HepG2 (cell line): ENCODE measurements around the gene CMTM8. TPM values are rescaled to one million over a fixed set of nuclear protein-coding genes. Genes with fewer than 3 reads are reported as not detected.

Experiments used
- ATAC-seq: fragments of 200-7000 bp; cut with Tn5 transposase; 3 replicates; pipeline ENCODE4 v1.9.1; 2020; ENCODE audit warnings: mild to moderate bottlenecking, moderate library complexity
- BruUV-seq: library from RNA; stranded (reverse); fragments of 400-500 nt; replicated peaks from 2 replicates; lab custom pipeline; 2021; lab: Mats Ljungman, UMichigan
- CTCF ChIA-PET: fragments of 300-600 bp; formaldehyde crosslinking; extraction: SDS; loops from one replicate; lab custom pipeline; 2021; ENCODE audit warnings: low total read pairs, inconsistent platforms, low intra/inter-chr PET ratio; lab: Yijun Ruan, JAX
- POLR2A ChIA-PET: fragments of 350-600 bp; sonication (Branson Sonifier 250); formaldehyde crosslinking; loops from one replicate; lab custom pipeline; 2020; ENCODE audit warnings: antibody characterized with exemption, inconsistent platforms; lab: Yijun Ruan, JAX
- DNase-seq: peaks from one replicate; pipeline ENCODE4 v3.0.0-alpha.2; 2015; ENCODE audit warnings: low spot score
- FAIRE-seq: peaks from 3 replicates; lab custom pipeline; 2011; peaks lifted over from hg19 to GRCh38; lab: Jason Lieb, UNC
- H2AFZ ChIP-seq: one replicate; pipeline ENCODE4 v1.6.1; 2011; ENCODE audit warnings: low read length, inconsistent platforms
- H3K27ac ChIP-seq: fragments of 300-600 bp; 3 replicates; pipeline ENCODE4 v1.8.0; 2011; ENCODE audit warnings: mixed run types, mild to moderate bottlenecking, mixed read lengths, low read length, inconsistent platforms; ENCODE audit not compliant: insufficient read depth; ENCODE audit errors: extremely low read length
- H3K27me3 ChIP-seq, 2 experiments: fragments of 200-600 bp in 1 of 2; 2 replicates in 1 of 2; 3 replicates in 1 of 2; pipeline versions ENCODE4 v1.6.0 to v1.8.0; 2011; ENCODE audit warnings: low read length in 2 of 2, mild to moderate bottlenecking in 2 of 2, moderate library complexity in 2 of 2, inconsistent platforms in 1 of 2; ENCODE audit not compliant: insufficient read depth in 2 of 2, control insufficient read depth in 1 of 2
- H3K36me3 ChIP-seq, 2 experiments: fragments of 200-600 bp in 1 of 2; replicated peaks in 1 of 2; 2 replicates in 1 of 2; 3 replicates in 1 of 2; pipeline versions ENCODE4 v1.5.1 to v1.8.0; 2011; ENCODE audit warnings: low read length in 2 of 2, inconsistent platforms in 1 of 2; ENCODE audit not compliant: insufficient read depth in 2 of 2, control insufficient read depth in 1 of 2
- H3K4me1 ChIP-seq: 2 replicates; pipeline ENCODE4 v1.5.1; 2012; ENCODE audit warnings: low read length, inconsistent platforms; ENCODE audit not compliant: insufficient read depth
- H3K4me2 ChIP-seq: 2 replicates; pipeline ENCODE4 v1.6.0; 2011; ENCODE audit warnings: low read depth, low read length, inconsistent platforms
- H3K4me3 ChIP-seq, 3 experiments: fragments of 200-600 bp in 1 of 3; sonication (generic), shearing (Covaris generic) in 1 of 3; replicated peaks in 1 of 3; 2 replicates each; pipeline ENCODE4 v1.5.1; 2011 to 2016; ENCODE audit warnings: low read length in 3 of 3, inconsistent platforms in 2 of 3, low read depth in 2 of 3, mild to moderate bottlenecking in 2 of 3, control low read depth in 1 of 3, mixed read lengths in 1 of 3; ENCODE audit not compliant: insufficient read depth in 1 of 3
- H3K79me2 ChIP-seq: one replicate; pipeline ENCODE4 v1.6.1; 2011; ENCODE audit warnings: low read length, inconsistent platforms; ENCODE audit not compliant: insufficient read depth
- H3K9ac ChIP-seq: 2 replicates; pipeline ENCODE4 v1.6.0; 2011; ENCODE audit warnings: mild to moderate bottlenecking, low read depth, low read length, inconsistent platforms; ENCODE audit not compliant: insufficient read depth
- H3K9me3 ChIP-seq: 2 replicates; pipeline ENCODE4 v1.5.1; 2012; ENCODE audit warnings: mild to moderate bottlenecking, low read length
- H4K20me1 ChIP-seq: 2 replicates; pipeline ENCODE4 v1.6.0; 2011; ENCODE audit warnings: inconsistent platforms, mild to moderate bottlenecking, low read length, moderate library complexity; ENCODE audit not compliant: insufficient read depth
- CBX1 ChIP-seq: IDR thresholded peaks from one replicate; pipeline ENCODE4 v1.6.1; 2016; ENCODE audit warnings: antibody characterized with exemption, low read depth
- IRF9 ChIP-seq: sonication (generic); formaldehyde crosslinking; IDR thresholded peaks from 2 replicates; pipeline ENCODE4 v1.8.0; 2022; ENCODE audit warnings: missing genetic modification reagents, mild to moderate bottlenecking, borderline replicate concordance
- NPAS2 ChIP-seq: sonication (generic); formaldehyde crosslinking; IDR thresholded peaks from 2 replicates; pipeline ENCODE4 v1.8.0; 2022; ENCODE audit warnings: mild to moderate bottlenecking, missing genetic modification reagents, borderline replicate concordance
- NR1H2 ChIP-seq: sonication (generic); formaldehyde crosslinking; IDR thresholded peaks from 2 replicates; pipeline ENCODE4 v1.8.1; 2022; ENCODE audit warnings: low read depth, missing genetic modification reagents, borderline replicate concordance
- NR2C2 ChIP-seq: sonication (generic); formaldehyde crosslinking; IDR thresholded peaks from 2 replicates; pipeline ENCODE4 v1.4.0; 2020; ENCODE audit warnings: missing genetic modification reagents, mild to moderate bottlenecking, moderate library complexity, borderline replicate concordance
- NRL ChIP-seq: sonication (generic); formaldehyde crosslinking; IDR thresholded peaks from 2 replicates; pipeline ENCODE4 v1.5.0; 2020; ENCODE audit warnings: missing genetic modification reagents, mild to moderate bottlenecking, moderate library complexity, borderline replicate concordance
- ONECUT2 ChIP-seq: sonication (generic); formaldehyde crosslinking; IDR thresholded peaks from 2 replicates; pipeline ENCODE4 v1.4.0; 2020; ENCODE audit warnings: missing genetic modification reagents
- PHF20 ChIP-seq: sonication (generic); formaldehyde crosslinking; IDR thresholded peaks from 2 replicates; pipeline ENCODE4 v1.5.0; 2020; ENCODE audit warnings: mild to moderate bottlenecking, missing genetic modification reagents
- RARA ChIP-seq: IDR thresholded peaks from 2 replicates; pipeline ENCODE4 v1.6.1; 2016; ENCODE audit warnings: missing genetic modification reagents, missing compliant biosample characterization
- ZNF180 ChIP-seq: sonication (generic); formaldehyde crosslinking; IDR thresholded peaks from 2 replicates; pipeline ENCODE4 v1.4.0; 2020; ENCODE audit warnings: low read depth, missing genetic modification reagents, borderline replicate concordance
- ZNF367 ChIP-seq: sonication (generic); formaldehyde crosslinking; IDR thresholded peaks from 2 replicates; pipeline ENCODE4 v1.4.0; 2020; ENCODE audit warnings: missing genetic modification reagents, borderline replicate concordance
- ZNF431 ChIP-seq: sonication (generic); formaldehyde crosslinking; IDR thresholded peaks from 2 replicates; pipeline ENCODE4 v1.9.0; 2022; ENCODE audit warnings: missing genetic modification reagents, low read depth, mild to moderate bottlenecking, borderline replicate concordance
- ZNF446 ChIP-seq: sonication (generic); formaldehyde crosslinking; IDR thresholded peaks from 2 replicates; pipeline ENCODE4 v1.5.0; 2020; ENCODE audit warnings: mild to moderate bottlenecking, missing genetic modification reagents
- ZNF557 ChIP-seq: sonication (generic); formaldehyde crosslinking; IDR thresholded peaks from 2 replicates; pipeline ENCODE4 v1.4.0; 2020; ENCODE audit warnings: missing genetic modification reagents
- ZNF709 ChIP-seq: sonication (generic); formaldehyde crosslinking; IDR thresholded peaks from 2 replicates; pipeline ENCODE4 v1.5.0; 2020; ENCODE audit warnings: mild to moderate bottlenecking, missing genetic modification reagents
- ZNF788 ChIP-seq: sonication (generic); formaldehyde crosslinking; IDR thresholded peaks from 2 replicates; pipeline ENCODE4 v1.5.0; 2020; ENCODE audit warnings: mild to moderate bottlenecking, missing genetic modification reagents, borderline replicate concordance
- WGBS: methylation state at CpG from one replicate; pipeline ENCODE4 v1.1.6; 2017; ENCODE audit warnings: low lambda C conversion rate; 5-methylcytosine and 5-hydroxymethylcytosine counted together
- in situ Hi-C: cut with HindIII; loops from 2 replicates; pipeline ENCODE4 v1.10.0; 2017; ENCODE audit warnings: low pct_unique_long_range_greater_than_20kb; ENCODE audit not compliant: extremely low pct_ligation_motif_present
- intact Hi-C: fragments of 100-400 bp; cut with micrococcal nuclease; formaldehyde crosslinking; loops from one replicate; pipeline ENCODE4 v1.10.0; 2022; ENCODE audit not compliant: unreplicated experiment
- polyA plus RNA-seq, 8 experiments: library from polyadenylated mRNA; depleted of rRNA in 3 of 8; stranded (reverse) in 7 of 8; unstranded in 1 of 8; fragments of >200 nt; fragmentation: Illumina TruSeq in 4 of 8; extraction: Trizol in 4 of 8; gene quantifications; 2 replicates each; pipeline versions ENCODE4 v1.2.1 to v1.2.3, GENCODE V29; 2011 to 2016; ENCODE audit warnings: low read depth in 4 of 8, missing spikeins in 1 of 8, mixed read lengths in 1 of 8; ENCODE audit not compliant: insufficient read depth in 1 of 8
- total RNA-seq, 5 experiments: library from RNA; depleted of rRNA; stranded (reverse); fragments of >200 nt; fragmentation: Illumina TruSeq; extraction: Trizol; gene quantifications; 2 replicates each; pipeline ENCODE4 v1.2.3, GENCODE V29; 2016; ENCODE audit warnings: low read depth in 1 of 5
- TF ChIP-seq, protein P1 (sequence below): conservative IDR thresholded peaks from 2 replicates; pipeline ENCODE4 v1.6.1; 2018; ENCODE audit warnings: missing genetic modification reagents

The CMTM8 gene
- total and polyA plus RNA-seq, 2 of the 13 experiments (the other 11 are each of a cell fraction or from before 2014, with no cell fraction given) = 8.9 to 15.8 TPM

DNA sequence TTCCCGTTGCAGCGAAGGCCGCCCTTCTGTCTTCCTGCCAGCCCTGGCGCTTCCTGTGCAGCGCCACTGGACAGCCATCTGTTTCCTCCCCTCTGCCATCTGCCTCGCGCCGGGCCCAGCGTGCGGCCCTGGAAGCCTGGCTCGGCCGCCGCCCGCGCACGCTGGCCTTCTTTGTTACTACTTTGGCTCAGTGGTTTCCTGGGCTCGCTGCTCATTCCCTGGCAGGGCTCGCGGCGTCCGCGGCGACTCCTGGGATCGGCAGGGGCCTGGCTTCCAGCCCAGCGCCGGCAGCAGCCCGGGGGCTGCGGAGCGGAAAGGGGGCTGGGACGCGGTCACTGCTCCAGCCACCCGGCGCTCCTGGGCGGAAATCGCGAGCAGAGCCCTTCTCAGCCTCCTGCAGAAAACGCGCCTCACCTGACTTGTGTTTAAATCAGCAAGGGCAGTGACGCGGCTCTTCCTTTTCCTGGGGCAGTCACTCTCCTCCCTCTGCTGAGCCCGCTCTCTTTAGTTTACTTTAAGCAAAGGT lies 163.1 kb downstream of the CMTM8 start (continued):
- TF ChIP-seq, protein P1, sequence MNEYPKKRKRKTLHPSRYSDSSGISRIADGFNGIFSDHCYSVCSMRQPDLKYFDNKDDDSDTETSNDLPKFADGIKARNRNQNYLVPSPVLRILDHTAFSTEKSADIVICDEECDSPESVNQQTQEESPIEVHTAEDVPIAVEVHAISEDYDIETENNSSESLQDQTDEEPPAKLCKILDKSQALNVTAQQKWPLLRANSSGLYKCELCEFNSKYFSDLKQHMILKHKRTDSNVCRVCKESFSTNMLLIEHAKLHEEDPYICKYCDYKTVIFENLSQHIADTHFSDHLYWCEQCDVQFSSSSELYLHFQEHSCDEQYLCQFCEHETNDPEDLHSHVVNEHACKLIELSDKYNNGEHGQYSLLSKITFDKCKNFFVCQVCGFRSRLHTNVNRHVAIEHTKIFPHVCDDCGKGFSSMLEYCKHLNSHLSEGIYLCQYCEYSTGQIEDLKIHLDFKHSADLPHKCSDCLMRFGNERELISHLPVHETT (CRISPR knock-in tag) = no peak
- TF ChIP-seq ZNF431 (CRISPR knock-in tag) = no peak
- TF ChIP-seq ONECUT2 (CRISPR knock-in tag) = no peak
- TF ChIP-seq ZNF788 (CRISPR knock-in tag) = peak; percentile 60; the same call in 1 of the 2 replicates
- TF ChIP-seq ZNF709 = peak; percentile 69
- TF ChIP-seq NR1H2 (CRISPR knock-in tag) = 0 out of 2 replicates have a peak, but pooled peaks have one; percentile 32
- no peak; the same call in 1 of the 2 replicates for TF ChIP-seq ZNF557 (CRISPR knock-in tag)
- TF ChIP-seq ZNF367 (CRISPR knock-in tag) = no peak
- TF ChIP-seq ZNF180 (CRISPR knock-in tag) = no peak
- TF ChIP-seq NR2C2 (CRISPR knock-in tag) = 0 out of 2 replicates have a peak, but pooled peaks have one; percentile 48
- peak; percentile 91; the same call in 1 of the 2 replicates for TF ChIP-seq NRL (CRISPR knock-in tag)

- in situ Hi-C loops = no loop called here
- POLR2A ChIA-PET = no interaction called here
- H3K27me3 ChIP-seq = no peaks in the 10 kb centered on the region
- no peak for TF ChIP-seq PHF20 (CRISPR knock-in tag)
- no peak for TF ChIP-seq IRF9 (CRISPR knock-in tag)
- no peak for TF ChIP-seq CBX1
- no peak for TF ChIP-seq ZNF180 (CRISPR knock-in tag)
- TF ChIP-seq RARA (CRISPR knock-in tag) = no peak
- TF ChIP-seq NPAS2 = no peak
- TF ChIP-seq ZNF446 (CRISPR knock-in tag) = no peak
- TF ChIP-seq, all 625 proteins: peak for 0
- no TSS peak for BruUV-seq
- no peak overlapping the region for H2AFZ ChIP-seq
- peaks cover 3% of the 10 kb centered on the region; the same call in 1 of the 2 replicates for H4K20me1 ChIP-seq
- DNase-seq (no peak), FAIRE-seq (no peak), ATAC-seq (no peak)
- H3K4me1 ChIP-seq = peaks cover 45% of the 10 kb centered on the region
- no peak overlapping the region for H3K27ac ChIP-seq
- peaks cover 1 to 6% of the 10 kb centered on the region in 2 experiments; a peak in 2 of 5 replicates for H3K36me3 ChIP-seq
- WGBS = 90% methylated on average over 3 of the region's 3 CpGs
- H3K9ac ChIP-seq = no peak overlapping the region
- CTCF ChIA-PET = no interaction called here
- H3K9me3 ChIP-seq = no peaks in the 10 kb centered on the region
- peaks cover 30% of the 10 kb centered on the region for H3K79me2 ChIP-seq
- no peak overlapping the region for H3K4me3 ChIP-seq
- intact Hi-C loops = no loop called here
- no peak overlapping the region for H3K4me2 ChIP-seq
Observed at GRCh38 chr3:32403663-32404062, 165.2 kb downstream of the CMTM8 start.
